WERI-Rb-1 (cell line): ENCODE data around the gene ZSCAN1.

Source experiments
- DNase-seq: peaks from one replicate; pipeline ENCODE4 v3.0.0-alpha.2; 2020
- H3K27ac ChIP-seq: fragments of 250-450 bp; sonication (Bioruptor Pico); 2 replicates; pipeline ENCODE4 v1.5.1; 2020; ENCODE audit warnings: mild to moderate bottlenecking, moderate library complexity
- H3K27me3 ChIP-seq: fragments of 250-450 bp; sonication (Bioruptor Pico); 2 replicates; pipeline ENCODE4 v1.5.1; 2021; ENCODE audit warnings: mild to moderate bottlenecking, low read depth, moderate library complexity; ENCODE audit not compliant: insufficient read depth, severe bottlenecking
- H3K36me3 ChIP-seq: fragments of 250-450 bp; sonication (Bioruptor Pico); 2 replicates; pipeline ENCODE4 v1.5.1; 2020; ENCODE audit warnings: mild to moderate bottlenecking, moderate library complexity
- H3K4me3 ChIP-seq: 2 replicates; pipeline ENCODE4 v1.5.1; 2011; ENCODE audit warnings: low read depth, mild to moderate bottlenecking, control low read depth, low read length
- H3K9me3 ChIP-seq: fragments of 250-450 bp; sonication (Bioruptor Pico); 2 replicates; pipeline ENCODE4 v1.5.1; 2021; ENCODE audit warnings: mild to moderate bottlenecking, moderate library complexity; ENCODE audit not compliant: severe bottlenecking
- CTCF ChIP-seq: IDR thresholded peaks from 2 replicates; pipeline ENCODE4 v1.5.1; 2011; ENCODE audit warnings: low read depth, mild to moderate bottlenecking, control low read depth, inconsistent platforms, low read length

Gene ZSCAN1

GRCh38 chr19:58033741-58034476 is at the start of gene ZSCAN1:
Gene ZSCAN1, plus strand, starts transcription at chr19:58034025. Its CDS starts 3,812 bp downstream, at chr19:58037837.
- TF ChIP-seq CTCF: no peak
- Histone ChIP-seq H3K9me3 (peaks cover 2% of the 10 kb centered on the region), H3K4me3 (peak within 1 kb of the TSS; percentile 69), H3K27me3 (no peaks in the 10 kb centered on the region), H3K27ac (peak within 1 kb of the TSS; percentile 82), H3K36me3 (no peaks in the 10 kb centered on the region)
- DNase-seq: peak; percentile 98

- peak; percentile 55 for DNase-seq
- no peak for TF ChIP-seq CTCF
- Histone ChIP-seq H3K27me3 (no peaks in the 10 kb centered on the region), H3K27ac (0 out of 2 replicates have a peak overlapping the region, but pooled peaks have one; percentile 9), H3K9me3 (peaks cover 17% of the 10 kb centered on the region), H3K36me3 (peaks cover 87% of the 10 kb centered on the region), H3K4me3 (no peak overlapping the region)
Observed at GRCh38 chr19:57992841-57993240, 41.0 kb upstream of the ZSCAN1 start.

GRCh38 chr19:58000677-58001076 is 33.1 kb upstream of the ZSCAN1 start:
- no peak for DNase-seq
- Histone ChIP-seq H3K9me3 (no peaks in the 10 kb centered on the region), H3K36me3 (peaks cover 81% of the 10 kb centered on the region), H3K27me3 (no peaks in the 10 kb centered on the region), H3K27ac (no peak overlapping the region), H3K4me3 (no peak overlapping the region)
- no peak for TF ChIP-seq CTCF

- H3K27ac ChIP-seq: peak overlapping the region; percentile 96
- H3K36me3 ChIP-seq: peaks cover 82% of the 10 kb centered on the region
- TF ChIP-seq CTCF: no peak
- no peak for DNase-seq
- peak overlapping the region; percentile 99 for H3K4me3 ChIP-seq
- H3K27me3 ChIP-seq: no peaks in the 10 kb centered on the region
- no peaks in the 10 kb centered on the region for H3K9me3 ChIP-seq
Observed at GRCh38 chr19:58001895-58002369, 31.9 kb upstream of the ZSCAN1 start.

GRCh38 chr19:58002384-58003173 is 31.2 kb upstream of the ZSCAN1 start, which contains the start of gene ZNF606:
Gene ZNF606, minus strand, starts transcription at chr19:58002820. Its CDS starts 1,501 bp downstream, at chr19:58001319.
- H3K36me3 ChIP-seq: peaks cover 82% of the 10 kb centered on the region
- H3K9me3 ChIP-seq: no peaks in the 10 kb centered on the region
- no peak for TF ChIP-seq CTCF
- peak; percentile 82 for DNase-seq
- no peaks in the 10 kb centered on the region for H3K27me3 ChIP-seq
- H3K4me3 ChIP-seq: peak within 1 kb of the TSS; percentile 99
- peak within 1 kb of the TSS; percentile 96 for H3K27ac ChIP-seq
